ENCODE measurements around the gene STARD13.

STARD13 gene

DNA sequence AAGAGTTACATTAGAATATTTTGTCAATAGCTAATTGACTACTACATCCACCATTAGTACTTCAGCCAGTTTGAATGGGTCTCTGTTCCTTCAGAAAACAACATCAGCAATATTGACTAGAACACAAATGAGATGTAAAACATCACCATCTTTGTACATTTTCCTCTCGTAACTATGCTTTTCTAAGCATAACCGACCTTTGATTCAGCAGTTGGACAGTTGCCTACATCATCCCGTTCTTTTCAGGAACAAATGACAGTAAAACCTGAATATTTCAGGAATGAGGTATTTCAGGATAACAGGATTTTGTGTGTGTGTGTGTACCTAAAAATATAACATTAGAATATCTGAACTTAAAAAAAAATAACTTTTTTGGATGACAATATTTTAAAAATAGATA lies 60.9 kb downstream of the STARD13 start:
- no peak for DNase-seq (ENCODE audit: low read depth, low spot score)

- DNase-seq (ENCODE audit: low read depth, low spot score) = no peak
Observed at GRCh38 chr13:33224191-33224590, 61.4 kb downstream of the STARD13 start.

DNA sequence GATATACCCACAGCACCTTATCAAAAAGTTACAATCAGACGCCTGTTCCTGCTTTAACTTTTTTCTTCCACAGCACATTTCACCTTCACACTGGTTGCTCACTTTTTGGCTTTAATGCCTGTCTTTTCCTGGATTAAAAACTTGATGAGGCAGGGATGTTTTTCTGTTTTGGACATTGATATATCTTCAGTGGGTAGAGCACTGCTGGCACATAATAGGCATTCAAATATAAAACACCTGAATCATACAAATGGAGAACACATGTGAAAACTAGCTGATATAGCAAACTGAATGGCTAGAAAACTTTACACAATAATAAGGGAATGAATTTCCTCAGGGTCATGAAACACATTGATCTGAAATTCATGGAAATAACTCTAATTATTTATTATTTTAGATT lies 65.6 kb downstream of the STARD13 start:
- DNase-seq (ENCODE audit: low read depth, low spot score) = no peak

DNA sequence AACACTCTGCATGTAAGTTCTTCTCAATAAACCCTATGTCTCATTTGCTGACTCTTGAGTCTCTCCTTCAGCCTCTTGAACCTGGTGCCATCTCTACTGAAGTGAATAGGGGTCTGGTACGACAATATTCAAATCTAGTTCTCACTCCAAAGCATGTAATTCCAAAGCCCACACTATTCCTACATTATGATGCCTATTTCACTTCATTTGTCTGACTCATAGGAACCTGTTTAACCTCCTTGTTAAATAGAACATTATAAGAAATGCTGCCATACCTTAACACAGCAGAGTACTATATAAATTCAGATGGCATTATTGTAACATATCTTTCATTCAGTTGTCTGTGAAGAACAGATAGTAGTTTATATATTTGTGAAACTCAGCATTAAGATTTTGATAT lies 67.1 kb downstream of the STARD13 start:
- DNase-seq (ENCODE audit: low read depth, low spot score) = no peak

GRCh38 chr13:33218020-33218419 lies 67.5 kb downstream of the STARD13 start:
- no peak for DNase-seq (ENCODE audit: low read depth, low spot score)

DNA sequence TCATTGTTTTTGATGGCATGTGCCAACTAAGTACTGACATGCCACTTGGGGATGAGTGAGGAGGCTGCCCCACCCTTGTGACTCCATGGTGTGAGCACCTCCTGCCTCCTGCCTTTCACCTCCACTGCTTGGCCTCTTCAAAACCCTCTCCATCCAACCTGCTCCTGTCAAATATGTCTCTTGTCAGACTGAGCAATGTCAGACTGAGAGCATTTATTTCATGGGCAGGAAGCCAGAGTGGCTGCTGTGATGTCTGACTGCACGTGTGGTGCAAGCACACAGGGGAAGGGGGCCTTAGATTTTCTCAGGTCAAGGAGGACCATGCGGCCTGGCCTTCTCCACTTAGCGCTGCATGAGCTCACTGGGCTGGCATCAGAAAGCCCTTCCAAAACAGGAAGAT lies 68.3 kb downstream of the STARD13 start:
- no peak for DNase-seq (ENCODE audit: low read depth, low spot score)

DNA sequence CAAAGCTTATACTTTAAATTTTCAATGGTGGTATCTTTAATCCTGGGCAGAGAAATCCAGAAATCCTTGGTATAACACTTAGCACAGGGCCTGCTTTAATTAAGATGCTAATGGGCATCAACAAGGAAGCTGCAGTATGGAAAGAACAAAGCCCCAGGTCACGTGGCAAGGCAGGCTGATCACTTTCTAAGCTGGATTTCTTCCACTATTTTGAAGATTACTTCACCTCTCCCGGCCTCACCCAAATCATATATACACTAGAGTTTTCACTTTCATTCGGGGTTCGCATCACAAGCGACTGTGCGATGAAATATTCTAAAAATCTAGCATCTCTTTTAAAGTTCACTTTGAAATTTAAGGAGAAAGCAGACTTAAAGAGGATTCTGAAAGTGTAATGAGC lies 71.8 kb downstream of the STARD13 start:
- DNase-seq (ENCODE audit: low read depth, low spot score) = no peak

DNA sequence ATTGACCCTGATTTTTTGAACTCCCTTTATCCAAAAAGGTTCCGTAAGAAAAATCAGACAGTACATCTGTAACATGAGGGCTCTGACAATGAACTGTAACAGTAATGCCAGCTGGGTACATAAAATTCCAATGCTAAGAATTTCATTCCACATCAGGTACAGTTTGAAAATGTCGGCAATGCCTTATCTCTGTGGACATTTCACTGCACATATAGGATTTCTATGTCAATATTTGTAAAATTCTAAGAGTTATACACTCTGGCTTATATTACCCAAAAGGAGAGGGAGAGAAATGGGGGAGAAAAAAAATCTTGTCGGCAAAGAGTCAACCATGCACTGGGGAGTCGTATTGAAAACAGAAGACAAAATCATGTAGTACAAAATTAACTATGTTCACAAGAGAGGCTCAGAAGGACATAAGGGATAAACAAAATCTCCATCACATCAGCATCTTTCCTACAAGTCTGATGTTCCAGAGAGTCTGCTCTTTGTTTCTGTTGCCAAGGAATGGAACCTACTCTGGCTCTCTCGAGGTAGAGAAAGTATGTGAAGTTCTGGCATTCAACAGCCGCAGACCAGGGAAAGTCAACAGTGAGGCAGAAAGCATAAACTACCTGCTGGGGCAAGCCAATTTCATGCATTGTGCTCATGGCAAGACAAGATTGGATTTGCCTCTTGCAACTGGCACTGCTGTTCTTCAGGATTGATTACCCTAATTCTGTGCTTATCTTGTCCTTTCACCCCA lies 72.4 kb downstream of the STARD13 start:
- no peak for DNase-seq (ENCODE audit: low read depth, low spot score)

DNA sequence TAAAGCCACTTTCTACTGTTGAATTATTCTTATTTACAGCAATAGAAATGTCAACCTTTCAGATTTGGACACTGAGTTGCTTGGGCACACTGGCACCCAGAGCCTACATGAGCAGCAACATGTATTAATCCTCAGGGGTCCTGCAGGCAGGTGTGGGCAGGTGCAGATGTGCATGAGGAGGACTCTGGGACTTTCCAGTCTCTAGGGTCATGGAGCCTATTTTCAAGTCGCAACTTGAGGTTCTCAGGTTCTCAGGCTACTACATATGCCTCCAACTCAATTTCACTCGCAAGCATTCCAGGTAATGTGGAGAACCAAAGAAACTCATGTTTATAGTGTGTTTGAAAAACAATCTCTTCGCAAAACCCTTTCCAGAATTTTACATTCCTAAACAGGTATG lies 73.2 kb downstream of the STARD13 start:
- DNase-seq (ENCODE audit: low read depth, low spot score) = no peak

DNA sequence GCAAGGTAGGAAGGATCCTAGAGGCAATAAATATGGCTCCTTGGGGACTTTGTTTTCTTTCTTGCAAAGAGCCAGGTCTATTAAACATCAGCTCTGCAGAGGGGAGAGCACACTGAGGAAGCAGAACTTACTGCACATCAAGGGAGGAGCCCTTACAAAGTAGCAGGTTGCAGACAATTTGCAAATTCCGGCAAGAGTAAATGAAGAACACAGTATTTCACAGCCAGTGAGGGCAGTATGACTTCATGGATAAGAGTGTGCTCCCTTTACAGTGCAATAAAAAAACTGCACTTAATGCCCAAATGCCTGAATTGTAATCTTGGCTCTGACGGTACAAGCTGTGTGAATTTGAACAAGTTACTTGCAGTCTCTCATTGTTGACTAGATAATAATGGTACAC lies 75.5 kb downstream of the STARD13 start:
- DNase-seq (ENCODE audit: low read depth, low spot score) = no peak

- DNase-seq (ENCODE audit: low read depth, low spot score) = no peak
Observed at GRCh38 chr13:33208290-33209220, 77.0 kb downstream of the STARD13 start.

GRCh38 chr13:33207615-33207961 lies 78.0 kb downstream of the STARD13 start:
- DNase-seq (ENCODE audit: low read depth, low spot score) = no peak

DNA sequence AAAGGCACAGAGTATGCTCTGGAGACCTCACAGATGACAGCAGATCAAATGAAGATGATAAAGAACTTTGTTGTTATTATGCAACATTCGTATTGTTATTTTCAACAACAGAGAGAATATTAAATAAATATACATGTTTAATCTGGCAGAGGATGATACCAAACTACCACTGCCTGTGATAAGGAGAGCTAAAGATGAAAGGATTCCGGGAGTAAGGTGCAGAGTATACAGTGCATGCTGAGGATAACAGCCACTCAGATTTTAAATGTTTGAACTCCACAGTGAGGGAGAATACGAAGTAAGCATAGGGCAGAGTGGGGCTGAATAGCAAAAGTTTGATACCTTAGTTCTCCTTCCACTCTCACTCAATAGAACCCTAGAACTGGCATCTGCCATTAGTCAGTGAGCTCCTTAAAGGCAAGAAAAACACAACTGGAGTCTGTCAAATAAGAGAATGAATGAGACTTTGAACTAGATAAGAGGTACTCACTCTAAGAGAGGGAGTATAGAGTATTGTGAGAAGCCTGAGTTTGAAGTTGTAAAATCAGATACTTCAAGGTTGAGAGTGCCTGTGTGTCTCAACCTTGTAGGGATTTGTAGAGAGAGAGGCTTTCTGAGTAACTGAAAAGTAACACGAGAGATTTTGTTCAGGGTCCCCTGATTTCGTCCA lies 78.5 kb downstream of the STARD13 start:
- DNase-seq (ENCODE audit: low read depth, low spot score) = no peak

- no peak for DNase-seq (ENCODE audit: low read depth, low spot score)
Observed at GRCh38 chr13:33206425-33206824, 79.1 kb downstream of the STARD13 start.

- no peak for DNase-seq (ENCODE audit: low read depth, low spot score)
Observed at GRCh38 chr13:33205804-33206221, 79.7 kb downstream of the STARD13 start.

- no peak for DNase-seq (ENCODE audit: low read depth, low spot score)
Observed at GRCh38 chr13:33205224-33205623, 80.3 kb downstream of the STARD13 start.

DNA sequence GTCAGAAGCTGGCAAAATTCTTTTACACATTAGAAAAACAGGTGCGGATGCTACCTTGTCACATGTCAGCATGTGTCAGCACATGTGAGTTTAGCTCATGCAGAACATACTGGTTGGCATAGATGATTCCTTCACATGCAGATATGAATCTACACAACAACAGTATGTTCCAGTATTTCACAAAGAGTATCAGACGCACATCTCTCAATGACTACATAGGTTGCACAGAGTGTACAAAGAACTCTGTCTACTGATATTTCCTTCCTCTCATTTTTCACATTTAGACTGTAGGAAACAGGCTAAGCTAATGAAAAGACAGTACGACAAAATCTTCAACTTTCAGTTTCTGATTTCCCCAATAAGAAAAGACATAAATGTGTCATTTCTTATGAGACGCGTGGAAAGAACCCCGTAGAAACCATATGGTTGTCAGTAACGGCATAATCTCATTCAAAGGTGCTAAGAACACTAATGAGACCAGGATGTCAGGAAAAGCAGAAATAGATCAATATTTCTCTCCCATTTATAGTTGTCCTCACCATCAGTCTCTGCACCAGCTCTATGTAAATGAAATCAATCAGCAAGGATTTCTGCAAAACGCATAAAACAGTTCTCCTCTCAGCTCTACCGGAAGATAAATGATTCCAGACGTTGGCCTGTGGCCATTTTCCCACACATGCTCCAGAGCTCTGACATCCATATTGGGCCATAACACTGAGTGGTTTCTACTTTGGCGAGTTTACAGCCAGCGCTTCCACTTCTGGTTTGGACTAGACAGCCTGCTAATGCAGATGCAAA lies 81.2 kb downstream of the STARD13 start:
- no peak for DNase-seq (ENCODE audit: low read depth, low spot score)

GRCh38 chr13:33202644-33203169 lies 82.8 kb downstream of the STARD13 start:
- DNase-seq (ENCODE audit: low read depth, low spot score) = no peak

- DNase-seq (ENCODE audit: low read depth, low spot score) = no peak
Observed at GRCh38 chr13:33201659-33202058, 83.9 kb downstream of the STARD13 start.

DNA sequence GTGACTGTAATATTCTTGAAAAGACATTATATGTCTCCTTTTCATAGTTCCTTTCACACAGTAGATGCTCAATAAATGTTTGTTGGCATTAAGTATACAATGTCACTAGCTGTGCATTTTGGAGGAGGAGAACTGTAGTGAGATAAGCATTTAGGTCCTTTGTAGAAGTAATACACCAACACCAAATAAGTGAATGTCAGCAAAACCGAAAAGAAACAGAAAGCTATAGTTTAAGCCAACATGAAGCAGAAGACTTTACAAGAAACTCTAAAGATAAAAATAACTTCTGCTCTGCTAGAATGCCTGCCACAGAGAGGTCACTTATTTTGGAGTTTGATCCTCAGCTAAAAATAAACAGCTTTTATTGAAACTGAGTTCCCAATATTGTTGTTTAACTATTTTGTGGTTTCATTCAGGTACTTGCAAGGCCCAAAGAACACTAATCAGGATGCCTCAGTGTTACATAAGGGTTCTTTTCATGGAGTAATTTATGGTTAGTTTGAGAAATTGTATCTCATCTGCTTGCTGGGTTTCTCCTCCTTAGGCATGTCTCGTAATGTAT lies 86.2 kb downstream of the STARD13 start:
- DNase-seq (ENCODE audit: low read depth, low spot score) = no peak

- no peak for DNase-seq (ENCODE audit: low read depth, low spot score)
Observed at GRCh38 chr13:33197541-33197971, 88.0 kb downstream of the STARD13 start.

Data from activated CD4-positive, CD25-positive, alpha-beta regulatory T cell treated with anti-CD3 and anti-CD28 coated beads, Interleukin-2, amount 50 U/mL, for 16 hours (primary cell).